SH-SY5Y (cell line): ENCODE measurements around the gene CIDEA.

ENCODE experiments used
- GATA2 ChIP-seq: IDR thresholded peaks from 2 replicates; pipeline ENCODE4 v1.6.1; 2011; ENCODE audit warnings: mild to moderate bottlenecking, low read depth, low read length
- GATA3 ChIP-seq: IDR thresholded peaks from 2 replicates; pipeline ENCODE4 v1.6.1; 2011; ENCODE audit warnings: low read depth, mild to moderate bottlenecking, low read length, moderate library complexity

GRCh38 chr18:12281861-12282260 lies 27.7 kb downstream of the CIDEA start:
- TF ChIP-seq GATA2 (no peak), GATA3 (no peak)
